Liver (tissue), 3 donors: ENCODE data around the gene ST3GAL3.

ENCODE experiments used
- EGR1 ChIP-seq, 2 donors: IDR thresholded peaks; 2 replicates each; pipeline ENCODE4 v1.6.1; 2016 to 2018; ENCODE audit warnings: antibody characterized with exemption in 2 of 2, low read depth in 2 of 2
- FOXA2 ChIP-seq: IDR thresholded peaks from 2 replicates; pipeline ENCODE4 v1.6.1; 2016; ENCODE audit warnings: antibody characterized with exemption
- GABPA ChIP-seq, 2 donors: IDR thresholded peaks in 1 of 2; conservative IDR thresholded peaks in 1 of 2; 2 replicates each; pipeline ENCODE4 v1.6.1; 2016; ENCODE audit warnings: antibody characterized with exemption in 2 of 2, mild to moderate bottlenecking in 1 of 2, moderate library complexity in 1 of 2
- HNF4A ChIP-seq, 2 donors: conservative IDR thresholded peaks; 2 replicates each; pipeline ENCODE4 v1.6.1; 2016; ENCODE audit warnings: antibody characterized with exemption in 2 of 2, mild to moderate bottlenecking in 2 of 2
- JUND ChIP-seq, 2 donors: IDR thresholded peaks; 2 replicates each; pipeline ENCODE4 v1.6.1; 2016; ENCODE audit warnings: antibody characterized with exemption in 2 of 2
- RAD21 ChIP-seq, 2 donors: IDR thresholded peaks; 2 replicates each; pipeline ENCODE4 v1.6.1; 2016; ENCODE audit warnings: antibody characterized with exemption in 2 of 2, mild to moderate bottlenecking in 2 of 2
- SP1 ChIP-seq: IDR thresholded peaks from 2 replicates; pipeline ENCODE4 v1.6.1; 2018; ENCODE audit warnings: antibody characterized with exemption, mild to moderate bottlenecking
- TAF1 ChIP-seq: conservative IDR thresholded peaks from 2 replicates; pipeline ENCODE4 v1.6.1; 2016; ENCODE audit warnings: antibody characterized with exemption, mild to moderate bottlenecking
- TF ChIP-seq, protein P1 (sequence below): fragments of 150-350 bp; IDR thresholded peaks from 2 replicates; pipeline ENCODE4 v1.5.1; 2017; ENCODE audit warnings: improper control_type of control experiment, low read depth, low read length; ENCODE audit not compliant: missing input control
- TF ChIP-seq, protein P2 (sequence below): IDR thresholded peaks from 2 replicates; pipeline ENCODE4 v1.6.1; 2016; ENCODE audit warnings: antibody characterized with exemption
- TF ChIP-seq, protein P3 (sequence below): IDR thresholded peaks from 2 replicates; pipeline ENCODE4 v1.6.1; 2016; ENCODE audit warnings: antibody characterized with exemption, mild to moderate bottlenecking
- TF ChIP-seq, protein P4 (sequence below): IDR thresholded peaks from 2 replicates; pipeline ENCODE4 v1.6.1; 2016; ENCODE audit warnings: antibody characterized with exemption
- donor health status: healthy.
- donor health status: healthy.

DNA sequence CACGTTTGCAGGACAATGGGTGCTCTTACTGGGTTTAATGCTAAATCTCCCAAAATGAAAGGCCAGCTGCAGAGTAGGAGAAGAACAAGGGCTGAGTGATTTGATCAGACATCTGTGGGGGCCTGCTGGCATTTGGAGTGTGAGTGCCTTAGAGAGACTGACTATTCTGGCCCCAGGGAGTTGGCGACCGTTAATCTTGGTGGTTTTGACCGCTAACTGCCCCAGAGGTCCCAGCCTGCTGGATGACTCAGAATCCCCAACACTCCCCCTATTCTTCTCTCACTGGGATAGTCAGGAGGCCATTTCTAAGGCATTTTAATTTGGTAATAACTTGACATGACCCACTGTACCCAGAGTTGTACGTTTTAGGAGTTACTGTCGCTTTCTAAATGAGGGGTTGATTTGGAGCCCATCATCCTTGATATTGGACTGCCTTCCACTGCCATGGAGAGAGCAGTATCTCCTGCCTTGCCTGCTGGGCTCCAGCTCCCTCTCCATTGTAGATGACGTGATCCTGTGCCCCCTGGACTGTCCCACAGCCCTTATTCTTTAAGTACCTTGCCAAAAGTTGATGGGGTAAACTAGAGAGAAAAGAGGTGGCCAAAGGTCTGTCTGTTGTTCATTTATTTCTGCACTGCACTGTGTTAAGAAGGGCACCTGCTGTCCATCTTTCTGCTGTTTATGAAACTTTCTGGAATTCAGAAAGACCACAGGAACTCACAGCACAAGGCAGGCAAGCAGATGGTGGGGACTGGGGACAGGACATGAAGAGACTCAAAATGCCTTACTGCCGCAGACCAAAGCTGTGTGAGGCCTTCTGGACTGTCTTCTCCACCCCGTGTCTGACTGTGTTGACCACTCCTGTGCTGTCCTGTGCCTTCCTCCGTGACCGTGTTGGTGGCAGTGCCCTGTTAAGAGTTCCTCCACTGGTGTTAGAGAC is 128.0 kb downstream of the ST3GAL3 start:
- TF ChIP-seq, protein P1, sequence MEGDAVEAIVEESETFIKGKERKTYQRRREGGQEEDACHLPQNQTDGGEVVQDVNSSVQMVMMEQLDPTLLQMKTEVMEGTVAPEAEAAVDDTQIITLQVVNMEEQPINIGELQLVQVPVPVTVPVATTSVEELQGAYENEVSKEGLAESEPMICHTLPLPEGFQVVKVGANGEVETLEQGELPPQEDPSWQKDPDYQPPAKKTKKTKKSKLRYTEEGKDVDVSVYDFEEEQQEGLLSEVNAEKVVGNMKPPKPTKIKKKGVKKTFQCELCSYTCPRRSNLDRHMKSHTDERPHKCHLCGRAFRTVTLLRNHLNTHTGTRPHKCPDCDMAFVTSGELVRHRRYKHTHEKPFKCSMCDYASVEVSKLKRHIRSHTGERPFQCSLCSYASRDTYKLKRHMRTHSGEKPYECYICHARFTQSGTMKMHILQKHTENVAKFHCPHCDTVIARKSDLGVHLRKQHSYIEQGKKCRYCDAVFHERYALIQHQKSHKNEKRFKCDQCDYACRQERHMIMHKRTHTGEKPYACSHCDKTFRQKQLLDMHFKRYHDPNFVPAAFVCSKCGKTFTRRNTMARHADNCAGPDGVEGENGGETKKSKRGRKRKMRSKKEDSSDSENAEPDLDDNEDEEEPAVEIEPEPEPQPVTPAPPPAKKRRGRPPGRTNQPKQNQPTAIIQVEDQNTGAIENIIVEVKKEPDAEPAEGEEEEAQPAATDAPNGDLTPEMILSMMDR = no peak
- TF ChIP-seq TAF1 (no peak), RAD21 (IDR thresholded peaks at IDR 0.05) (no peak), SP1 (no peak), GABPA (IDR thresholded peaks at IDR 0.05 in 1 of 2, conservative IDR thresholded peaks at IDR 0.05 in 1 of 2) (no peak), EGR1 (IDR thresholded peaks at IDR 0.05; ENCODE audit: low read depth in 2 of 2) (no peak), JUND (IDR thresholded peaks at IDR 0.05) (no peak), FOXA2 (no peak), HNF4A (conservative IDR thresholded peaks at IDR 0.05) (no peak)
- TF ChIP-seq, protein P2, sequence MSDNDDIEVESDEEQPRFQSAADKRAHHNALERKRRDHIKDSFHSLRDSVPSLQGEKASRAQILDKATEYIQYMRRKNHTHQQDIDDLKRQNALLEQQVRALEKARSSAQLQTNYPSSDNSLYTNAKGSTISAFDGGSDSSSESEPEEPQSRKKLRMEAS = no peak
- TF ChIP-seq, protein P3, sequence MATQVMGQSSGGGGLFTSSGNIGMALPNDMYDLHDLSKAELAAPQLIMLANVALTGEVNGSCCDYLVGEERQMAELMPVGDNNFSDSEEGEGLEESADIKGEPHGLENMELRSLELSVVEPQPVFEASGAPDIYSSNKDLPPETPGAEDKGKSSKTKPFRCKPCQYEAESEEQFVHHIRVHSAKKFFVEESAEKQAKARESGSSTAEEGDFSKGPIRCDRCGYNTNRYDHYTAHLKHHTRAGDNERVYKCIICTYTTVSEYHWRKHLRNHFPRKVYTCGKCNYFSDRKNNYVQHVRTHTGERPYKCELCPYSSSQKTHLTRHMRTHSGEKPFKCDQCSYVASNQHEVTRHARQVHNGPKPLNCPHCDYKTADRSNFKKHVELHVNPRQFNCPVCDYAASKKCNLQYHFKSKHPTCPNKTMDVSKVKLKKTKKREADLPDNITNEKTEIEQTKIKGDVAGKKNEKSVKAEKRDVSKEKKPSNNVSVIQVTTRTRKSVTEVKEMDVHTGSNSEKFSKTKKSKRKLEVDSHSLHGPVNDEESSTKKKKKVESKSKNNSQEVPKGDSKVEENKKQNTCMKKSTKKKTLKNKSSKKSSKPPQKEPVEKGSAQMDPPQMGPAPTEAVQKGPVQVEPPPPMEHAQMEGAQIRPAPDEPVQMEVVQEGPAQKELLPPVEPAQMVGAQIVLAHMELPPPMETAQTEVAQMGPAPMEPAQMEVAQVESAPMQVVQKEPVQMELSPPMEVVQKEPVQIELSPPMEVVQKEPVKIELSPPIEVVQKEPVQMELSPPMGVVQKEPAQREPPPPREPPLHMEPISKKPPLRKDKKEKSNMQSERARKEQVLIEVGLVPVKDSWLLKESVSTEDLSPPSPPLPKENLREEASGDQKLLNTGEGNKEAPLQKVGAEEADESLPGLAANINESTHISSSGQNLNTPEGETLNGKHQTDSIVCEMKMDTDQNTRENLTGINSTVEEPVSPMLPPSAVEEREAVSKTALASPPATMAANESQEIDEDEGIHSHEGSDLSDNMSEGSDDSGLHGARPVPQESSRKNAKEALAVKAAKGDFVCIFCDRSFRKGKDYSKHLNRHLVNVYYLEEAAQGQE = no peak
- TF ChIP-seq, protein P4, sequence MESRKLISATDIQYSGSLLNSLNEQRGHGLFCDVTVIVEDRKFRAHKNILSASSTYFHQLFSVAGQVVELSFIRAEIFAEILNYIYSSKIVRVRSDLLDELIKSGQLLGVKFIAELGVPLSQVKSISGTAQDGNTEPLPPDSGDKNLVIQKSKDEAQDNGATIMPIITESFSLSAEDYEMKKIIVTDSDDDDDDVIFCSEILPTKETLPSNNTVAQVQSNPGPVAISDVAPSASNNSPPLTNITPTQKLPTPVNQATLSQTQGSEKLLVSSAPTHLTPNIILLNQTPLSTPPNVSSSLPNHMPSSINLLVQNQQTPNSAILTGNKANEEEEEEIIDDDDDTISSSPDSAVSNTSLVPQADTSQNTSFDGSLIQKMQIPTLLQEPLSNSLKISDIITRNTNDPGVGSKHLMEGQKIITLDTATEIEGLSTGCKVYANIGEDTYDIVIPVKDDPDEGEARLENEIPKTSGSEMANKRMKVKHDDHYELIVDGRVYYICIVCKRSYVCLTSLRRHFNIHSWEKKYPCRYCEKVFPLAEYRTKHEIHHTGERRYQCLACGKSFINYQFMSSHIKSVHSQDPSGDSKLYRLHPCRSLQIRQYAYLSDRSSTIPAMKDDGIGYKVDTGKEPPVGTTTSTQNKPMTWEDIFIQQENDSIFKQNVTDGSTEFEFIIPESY = no peak
